ENCODE results near the gene NOP9.

DNA sequence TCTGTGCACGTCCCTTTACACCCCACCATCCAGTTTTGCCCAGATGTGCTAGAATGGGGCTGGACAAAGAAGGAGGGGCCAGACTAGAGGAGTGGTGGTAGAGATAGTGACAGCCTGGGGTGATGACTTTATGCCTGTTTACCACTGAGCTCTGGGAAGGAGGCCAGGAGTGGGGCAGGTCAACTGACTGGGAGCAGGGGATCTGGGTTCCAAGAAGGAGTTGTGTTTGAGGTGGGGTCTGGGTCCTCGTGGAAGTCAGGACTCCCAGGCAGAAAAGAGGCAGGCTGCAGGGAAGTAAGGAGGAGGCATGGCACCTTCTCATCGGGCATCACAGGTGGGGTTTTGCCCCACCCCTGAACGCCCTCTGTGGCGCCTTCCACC is 10.6 kb downstream of the NOP9 start:
- TF ChIP-seq POLR2AphosphoS5 (IDR thresholded peaks at IDR 0.05; ENCODE audit: low read depth, low read length) = no peak
- peak; percentile 37; the same call in 1 of the 2 replicates for TF ChIP-seq POLR2A (IDR thresholded peaks at IDR 0.05; ENCODE audit: low read depth, low read length)
- TF ChIP-seq TAF1 (IDR thresholded peaks at IDR 0.05; ENCODE audit: low read depth, low read length) = no peak

Data from GM12891 (cell line).